GM10266 (cell line): ENCODE data around the gene CORO6.
A peak's percentile ranks its signal among the peaks of the same experiment; 100 is the strongest.

Experiments used
- DNase-seq: peaks from one replicate; pipeline ENCODE4 v3.0.0; 2012; ENCODE audit errors: extremely low spot score
- TF ChIP-seq, protein P1 (sequence below): IDR thresholded peaks from 2 replicates; pipeline ENCODE4 v1.5.1; 2012; ENCODE audit warnings: mild to moderate bottlenecking, low read depth; ENCODE audit not compliant: control insufficient read depth, insufficient read depth; ENCODE audit errors: missing control alignments

The CORO6 gene

DNA sequence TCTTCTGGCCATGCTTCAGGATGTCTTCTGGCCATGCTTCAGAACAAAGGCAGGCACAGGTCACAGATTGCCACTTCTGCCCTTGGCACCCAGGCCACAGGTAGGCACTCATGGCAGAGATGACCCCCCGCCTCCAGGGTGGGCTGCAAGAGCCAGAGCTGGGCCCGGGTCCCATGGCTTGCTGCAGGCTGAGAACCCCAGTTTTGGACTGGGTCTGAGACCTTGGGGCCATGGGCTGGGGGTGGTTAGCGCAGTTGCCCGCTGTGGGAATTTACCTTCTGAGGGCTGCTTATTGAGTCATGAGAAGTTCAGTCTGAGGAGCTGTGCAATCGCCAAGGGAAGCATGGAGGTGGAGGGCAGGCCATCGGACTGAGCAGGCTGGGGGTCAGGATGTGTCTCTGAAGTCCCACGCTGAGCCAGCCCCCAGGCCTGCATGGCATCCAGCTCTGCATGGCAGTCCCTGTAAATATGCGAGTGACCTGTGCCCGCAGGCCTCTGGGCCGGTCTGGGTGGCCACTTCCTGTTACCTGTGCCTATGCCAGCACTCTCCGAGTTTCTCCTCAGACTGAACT, 28.1 kb downstream of the CORO6 start:
- TF ChIP-seq, protein P1, sequence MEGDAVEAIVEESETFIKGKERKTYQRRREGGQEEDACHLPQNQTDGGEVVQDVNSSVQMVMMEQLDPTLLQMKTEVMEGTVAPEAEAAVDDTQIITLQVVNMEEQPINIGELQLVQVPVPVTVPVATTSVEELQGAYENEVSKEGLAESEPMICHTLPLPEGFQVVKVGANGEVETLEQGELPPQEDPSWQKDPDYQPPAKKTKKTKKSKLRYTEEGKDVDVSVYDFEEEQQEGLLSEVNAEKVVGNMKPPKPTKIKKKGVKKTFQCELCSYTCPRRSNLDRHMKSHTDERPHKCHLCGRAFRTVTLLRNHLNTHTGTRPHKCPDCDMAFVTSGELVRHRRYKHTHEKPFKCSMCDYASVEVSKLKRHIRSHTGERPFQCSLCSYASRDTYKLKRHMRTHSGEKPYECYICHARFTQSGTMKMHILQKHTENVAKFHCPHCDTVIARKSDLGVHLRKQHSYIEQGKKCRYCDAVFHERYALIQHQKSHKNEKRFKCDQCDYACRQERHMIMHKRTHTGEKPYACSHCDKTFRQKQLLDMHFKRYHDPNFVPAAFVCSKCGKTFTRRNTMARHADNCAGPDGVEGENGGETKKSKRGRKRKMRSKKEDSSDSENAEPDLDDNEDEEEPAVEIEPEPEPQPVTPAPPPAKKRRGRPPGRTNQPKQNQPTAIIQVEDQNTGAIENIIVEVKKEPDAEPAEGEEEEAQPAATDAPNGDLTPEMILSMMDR: no peak
- DNase-seq: no peak

DNA sequence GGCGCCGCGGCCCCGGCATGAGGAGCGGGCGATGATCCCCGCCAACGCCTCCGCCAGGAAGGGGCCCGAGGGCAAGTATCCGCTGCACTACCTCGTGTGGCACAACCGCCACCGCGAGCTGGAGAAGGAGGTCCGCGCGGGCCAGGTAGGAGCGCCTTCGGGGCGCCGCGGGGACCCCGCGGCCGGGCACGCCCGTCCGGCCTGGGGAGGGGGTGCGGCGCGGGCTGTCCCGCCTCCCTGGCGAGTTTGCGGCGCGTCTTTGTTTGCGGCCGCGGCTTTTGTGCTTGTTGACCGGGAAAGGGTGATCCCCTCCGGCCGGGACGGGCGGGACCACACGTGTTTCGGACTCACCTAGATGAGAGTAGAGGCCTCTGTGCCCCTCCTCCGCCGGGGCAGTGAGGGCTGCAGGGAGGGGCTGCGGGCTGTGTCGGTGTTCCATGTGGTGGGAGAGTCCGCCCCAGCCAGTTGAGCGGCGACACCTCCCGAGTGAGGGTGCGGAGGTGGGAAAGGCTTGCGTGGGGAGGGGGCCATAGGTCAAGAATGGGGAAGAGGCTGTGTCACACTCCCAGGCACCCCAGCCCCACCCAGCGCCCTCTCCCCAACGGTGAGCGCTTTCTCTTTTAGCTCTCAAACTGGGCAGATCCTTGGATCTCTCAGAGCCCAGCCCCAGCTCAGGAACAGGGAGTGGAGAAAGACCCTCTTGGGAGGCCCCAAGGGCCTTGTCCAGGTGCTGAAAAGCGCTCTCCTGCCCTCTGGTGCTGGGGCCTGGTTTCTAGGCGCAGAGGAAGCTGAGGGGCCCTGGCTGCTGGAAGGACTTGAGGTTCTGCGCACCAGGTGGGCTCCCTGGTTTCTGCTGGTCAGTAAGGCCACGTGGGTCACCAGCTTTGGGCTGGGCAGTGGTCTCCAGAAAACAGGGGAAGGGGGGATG, 28.9 kb downstream of the CORO6 start:
- TF ChIP-seq, protein P1: peak; percentile 36
- peak; percentile 56 for DNase-seq

DNA sequence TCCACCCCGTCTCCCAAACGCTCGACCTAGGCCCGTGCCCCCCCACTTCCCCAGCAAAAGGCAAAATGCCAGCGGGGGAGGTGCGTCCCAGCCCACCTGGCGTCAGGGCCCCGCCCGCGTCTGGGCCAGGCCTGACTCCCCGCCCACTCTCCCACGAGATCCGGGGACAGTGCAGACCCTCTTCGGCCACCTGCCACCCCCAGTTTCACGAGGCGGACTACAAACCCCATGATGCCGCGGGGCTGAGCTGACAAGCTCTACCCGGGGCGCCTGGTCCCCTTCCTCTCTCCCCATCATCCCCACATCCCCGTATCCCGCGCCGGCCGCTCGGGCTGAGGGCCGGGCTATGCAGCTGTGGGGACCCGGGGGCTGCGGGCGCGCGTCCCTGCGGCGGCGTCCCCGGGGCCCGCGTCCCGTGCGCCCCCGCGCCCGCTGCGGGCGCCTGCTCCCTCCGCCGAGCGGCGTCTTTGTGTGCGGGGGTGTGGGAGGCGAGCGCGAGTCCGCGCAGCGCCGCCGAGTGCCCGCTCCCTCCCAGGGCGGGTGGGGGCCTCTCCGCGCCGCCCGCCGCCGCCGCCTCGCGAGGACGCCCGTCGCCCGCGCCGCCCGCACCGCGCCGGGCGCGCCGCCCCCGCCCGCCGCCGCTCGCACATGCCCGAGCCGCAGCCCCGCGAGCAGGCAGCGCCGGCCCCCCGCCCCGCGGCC, 29.7 kb downstream of the CORO6 start, which contains the start of gene ANKRD13B:
Gene ANKRD13B (plus strand): TSS at position 283 of the 702 bp plus-strand sequence. CDS start 490 bp downstream, outside the sequence.
- TF ChIP-seq, protein P1: no peak
- DNase-seq: peak; percentile 77

DNA sequence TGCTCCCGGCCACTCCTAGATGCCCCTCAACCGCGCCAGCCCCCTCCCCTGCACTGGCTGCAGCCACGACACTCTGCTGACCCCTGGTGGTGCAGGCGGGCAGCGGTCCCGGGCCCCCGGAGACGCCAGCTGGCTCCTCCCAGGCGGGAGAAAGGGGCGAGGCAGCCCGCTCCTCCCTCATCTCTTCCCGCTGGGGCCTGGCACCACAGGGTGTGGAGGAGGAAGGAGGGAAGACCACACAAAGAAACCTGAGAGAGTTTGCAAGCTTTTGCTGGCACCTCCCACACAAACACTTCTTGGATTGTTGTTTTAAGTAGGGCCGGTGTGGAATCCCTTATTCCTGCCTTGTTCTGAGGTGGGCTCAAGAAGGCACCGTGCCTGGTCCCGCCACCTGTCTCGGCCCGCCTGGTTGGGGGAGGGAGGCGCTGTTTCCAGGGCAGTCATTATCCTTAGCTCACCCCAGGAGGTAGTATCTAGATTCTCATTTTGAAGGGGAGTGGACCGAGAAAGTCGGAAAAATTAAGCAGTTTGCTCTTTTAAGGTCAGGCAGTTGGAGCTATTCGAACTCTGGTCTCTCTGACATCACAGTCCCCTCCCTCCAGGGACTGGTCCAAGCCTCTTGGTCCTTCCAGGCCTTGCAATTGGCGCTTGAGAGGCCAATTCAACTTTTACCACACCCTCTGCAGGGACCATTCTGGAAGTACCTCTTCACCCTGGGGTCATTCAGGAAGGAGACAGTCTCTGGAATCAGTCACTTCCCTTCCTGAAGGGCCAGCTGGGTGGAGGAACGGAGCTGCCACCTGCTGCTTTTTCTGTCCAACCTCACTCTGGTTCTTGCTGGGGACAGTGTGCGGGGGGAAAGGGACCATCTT, 30.7 kb downstream of the CORO6 start:
- DNase-seq: peak; percentile 94
- TF ChIP-seq, protein P1: peak; percentile 98

DNA sequence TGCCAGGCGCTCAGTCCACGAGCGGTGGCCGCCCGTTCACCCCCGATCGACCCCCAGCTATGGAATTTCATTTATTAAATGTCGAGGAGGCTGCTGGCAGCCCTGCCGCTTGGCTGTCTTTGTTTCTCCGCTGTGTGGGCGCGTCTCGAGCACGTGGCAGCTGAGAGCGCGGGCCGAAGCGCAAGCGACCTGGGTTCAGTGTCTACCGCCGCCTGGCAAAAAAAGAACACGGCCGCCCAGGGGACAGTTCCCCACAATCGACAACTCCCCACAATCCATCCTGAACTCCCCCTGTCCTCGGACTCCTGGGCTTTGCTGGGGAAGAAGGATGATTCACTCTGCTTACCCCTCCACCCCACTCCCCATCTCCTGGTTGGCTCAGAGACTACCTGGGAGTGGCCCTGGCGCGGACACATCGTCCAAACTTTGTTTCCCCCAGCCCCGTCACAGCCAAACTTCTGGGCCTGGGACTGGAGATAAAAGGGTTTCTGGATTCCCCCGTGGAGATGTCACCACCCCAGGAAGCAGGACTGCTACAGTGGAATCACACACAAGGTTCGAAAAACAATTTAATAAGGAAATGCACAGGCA, 31.5 kb downstream of the CORO6 start:
- DNase-seq: peak; percentile 64
- TF ChIP-seq, protein P1: no peak

DNA sequence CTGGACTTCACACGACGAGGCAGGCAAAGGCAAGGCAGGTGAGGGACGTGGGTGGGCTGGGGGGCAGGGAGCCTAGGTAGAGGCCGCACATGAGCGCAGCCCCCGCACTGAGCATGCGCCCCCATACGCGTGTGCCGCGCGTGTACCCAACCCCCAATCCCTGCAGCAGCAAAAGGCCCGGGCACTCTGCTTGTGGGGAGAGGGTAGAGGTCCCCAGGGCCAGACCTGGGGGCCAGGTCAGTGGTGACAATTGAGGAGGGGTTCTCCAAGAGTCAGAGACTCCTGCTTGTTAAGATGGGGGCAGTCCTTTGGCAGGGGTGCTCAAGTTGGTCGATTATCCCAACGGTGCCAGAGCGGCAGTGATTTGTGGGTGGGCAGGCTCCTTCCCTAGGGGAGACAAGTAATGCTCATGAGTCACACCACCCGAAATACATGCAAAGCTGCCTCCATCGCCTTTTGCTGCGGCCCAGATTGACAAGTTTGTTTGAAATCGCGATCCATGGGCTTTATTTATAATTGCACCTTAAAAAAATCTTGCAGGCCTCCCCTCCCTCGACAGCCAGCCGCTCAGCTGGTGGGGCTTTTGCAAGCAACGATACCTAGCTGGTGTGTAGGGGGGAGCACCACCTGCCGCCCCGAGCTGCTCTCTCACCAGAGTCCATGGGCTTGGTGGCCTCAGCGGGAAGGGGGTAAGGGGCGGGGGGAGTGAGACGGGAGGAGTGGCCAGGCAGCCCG, 32.1 kb downstream of the CORO6 start:
- peak; percentile 69 for DNase-seq
- TF ChIP-seq, protein P1: no peak
